Transverse colon (tissue), 3 donors: ENCODE data around the gene NCDN.

Source experiments
- POLR2A ChIP-seq: fragments of 450-650 bp; IDR thresholded peaks from one replicate; pipeline ENCODE4 v1.6.1; 2016; ENCODE audit warnings: antibody characterized with exemption, mild to moderate bottlenecking, moderate library complexity
- POLR2AphosphoS5 ChIP-seq, 3 donors: sonication (generic); formaldehyde crosslinking; IDR thresholded peaks; one replicate each; pipeline ENCODE4 v1.6.1; 2016; ENCODE audit warnings: antibody characterized with exemption in 3 of 3

DNA sequence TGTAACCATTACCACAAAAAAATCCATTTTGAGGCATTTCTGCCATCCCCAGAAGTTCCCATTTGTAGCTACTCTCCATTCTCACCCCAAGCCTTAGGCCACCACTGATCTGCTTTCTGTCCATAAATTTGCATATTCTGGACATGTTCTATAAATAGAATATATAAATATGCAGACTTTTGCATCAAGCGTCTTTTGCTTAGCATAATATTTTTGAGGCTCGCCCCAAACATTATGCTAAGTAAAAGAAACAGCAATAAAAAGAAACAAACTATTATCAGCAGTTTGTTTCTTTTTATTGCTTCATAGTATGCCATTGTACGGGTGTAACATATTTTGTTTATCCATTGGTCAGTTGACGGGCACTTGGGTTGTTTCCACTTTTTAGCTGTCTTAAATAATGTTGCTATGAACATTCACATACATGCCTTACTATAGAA is 23.4 kb downstream of the NCDN start:
- TF ChIP-seq POLR2AphosphoS5 (IDR thresholded peaks at IDR 0.05) (no peak), POLR2A (no peak)
